Chondrocyte (in vitro differentiated cells): ENCODE measurements around the gene PNLIPRP2. TPM values are rescaled to one million over a fixed set of nuclear protein-coding genes. Genes with fewer than 3 reads are reported as not detected.

ENCODE experiments used
- DNase-seq: peaks from one replicate; pipeline ENCODE4 v3.0.0; 2021; ENCODE audit warnings: mixed read lengths, low spot score
- H3K27ac Mint-ChIP-seq: one replicate; pipeline ENCODE4 v1.8.0; 2021; ENCODE audit warnings: mild to moderate bottlenecking, moderate library complexity, mixed read lengths; ENCODE audit not compliant: unreplicated experiment
- H3K27me3 Mint-ChIP-seq: 2 replicates; pipeline ENCODE4 v1.8.0; 2021; ENCODE audit warnings: low read depth, mixed read lengths
- H3K36me3 Mint-ChIP-seq: 2 replicates; pipeline ENCODE4 v1.8.0; 2021; ENCODE audit warnings: low read depth, mixed read lengths
- H3K4me1 Mint-ChIP-seq: 2 replicates; pipeline ENCODE4 v1.8.0; 2021; ENCODE audit warnings: low read depth, mild to moderate bottlenecking, mixed read lengths
- H3K4me3 Mint-ChIP-seq: one replicate; pipeline ENCODE4 v1.8.0; 2021; ENCODE audit warnings: mild to moderate bottlenecking, moderate library complexity, mixed read lengths; ENCODE audit not compliant: unreplicated experiment
- H3K9me3 Mint-ChIP-seq: 2 replicates; pipeline ENCODE4 v1.8.0; 2021; ENCODE audit warnings: low read depth, mixed read lengths
- total RNA-seq: library from RNA; stranded (reverse); gene quantifications from 3 replicates; pipeline ENCODE4 v1.2.1, GENCODE V29; 2021
- TF ChIP-seq, protein P1 (sequence below): fragments of 200-600 bp; sonication (generic); IDR thresholded peaks from 2 replicates; pipeline ENCODE4 v1.5.0; 2021; ENCODE audit warnings: antibody characterized with exemption, mild to moderate bottlenecking, moderate library complexity

The PNLIPRP2 gene
- total RNA-seq, 1 donor from 2014 or later: not detected

DNA sequence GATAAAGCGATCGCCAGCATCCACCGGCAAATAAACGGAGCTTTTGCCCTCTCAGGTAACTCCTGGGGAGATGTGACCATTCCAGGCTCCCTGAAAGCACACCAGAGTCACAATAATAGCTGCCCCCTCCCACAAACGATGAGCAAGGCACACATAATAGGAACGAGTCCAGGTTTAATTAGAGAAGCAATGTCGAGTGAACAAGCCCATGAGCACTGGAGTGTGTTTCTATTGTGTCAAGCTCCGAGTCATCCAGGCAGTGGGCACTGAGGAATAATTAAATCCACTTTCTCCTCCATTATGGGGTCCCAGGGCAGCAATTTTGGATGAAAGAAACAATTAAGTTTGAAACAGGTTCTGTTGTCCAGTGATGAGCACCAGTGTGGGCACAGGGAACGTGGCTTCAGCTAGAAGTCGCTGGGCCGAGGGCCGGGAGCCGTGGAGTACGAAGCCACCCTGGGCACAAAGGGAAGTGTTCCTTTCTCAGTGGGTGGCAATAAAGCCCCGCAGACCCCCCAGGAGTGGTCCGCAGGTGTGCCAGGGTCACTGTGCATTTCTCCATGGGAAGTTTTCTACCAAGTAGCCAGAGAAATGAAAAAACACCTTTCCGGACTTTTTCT is 12.0 kb downstream of the PNLIPRP2 start:
- no peaks in the 10 kb centered on the region for H3K9me3 Mint-ChIP-seq
- TF ChIP-seq, protein P1, sequence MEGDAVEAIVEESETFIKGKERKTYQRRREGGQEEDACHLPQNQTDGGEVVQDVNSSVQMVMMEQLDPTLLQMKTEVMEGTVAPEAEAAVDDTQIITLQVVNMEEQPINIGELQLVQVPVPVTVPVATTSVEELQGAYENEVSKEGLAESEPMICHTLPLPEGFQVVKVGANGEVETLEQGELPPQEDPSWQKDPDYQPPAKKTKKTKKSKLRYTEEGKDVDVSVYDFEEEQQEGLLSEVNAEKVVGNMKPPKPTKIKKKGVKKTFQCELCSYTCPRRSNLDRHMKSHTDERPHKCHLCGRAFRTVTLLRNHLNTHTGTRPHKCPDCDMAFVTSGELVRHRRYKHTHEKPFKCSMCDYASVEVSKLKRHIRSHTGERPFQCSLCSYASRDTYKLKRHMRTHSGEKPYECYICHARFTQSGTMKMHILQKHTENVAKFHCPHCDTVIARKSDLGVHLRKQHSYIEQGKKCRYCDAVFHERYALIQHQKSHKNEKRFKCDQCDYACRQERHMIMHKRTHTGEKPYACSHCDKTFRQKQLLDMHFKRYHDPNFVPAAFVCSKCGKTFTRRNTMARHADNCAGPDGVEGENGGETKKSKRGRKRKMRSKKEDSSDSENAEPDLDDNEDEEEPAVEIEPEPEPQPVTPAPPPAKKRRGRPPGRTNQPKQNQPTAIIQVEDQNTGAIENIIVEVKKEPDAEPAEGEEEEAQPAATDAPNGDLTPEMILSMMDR: no peak
- no peaks in the 10 kb centered on the region for H3K36me3 Mint-ChIP-seq

GRCh38 chr10:116633216-116633600 is 12.5 kb downstream of the PNLIPRP2 start:
- no peak for DNase-seq
- no peak overlapping the region for H3K27ac Mint-ChIP-seq
- H3K4me1 Mint-ChIP-seq: no peaks in the 10 kb centered on the region
- TF ChIP-seq, protein P1: no peak
- H3K4me3 Mint-ChIP-seq: no peak overlapping the region
- peaks cover 19% of the 10 kb centered on the region for H3K27me3 Mint-ChIP-seq
- no peaks in the 10 kb centered on the region for H3K36me3 Mint-ChIP-seq
- H3K9me3 Mint-ChIP-seq: no peaks in the 10 kb centered on the region

More for the DNA sequence above, 12.0 kb downstream of the PNLIPRP2 start:
- H3K4me1 Mint-ChIP-seq: no peaks in the 10 kb centered on the region
- peaks cover 16% of the 10 kb centered on the region for H3K27me3 Mint-ChIP-seq
- H3K4me3 Mint-ChIP-seq: no peak overlapping the region
- no peak overlapping the region for H3K27ac Mint-ChIP-seq
- no peak for DNase-seq

DNA sequence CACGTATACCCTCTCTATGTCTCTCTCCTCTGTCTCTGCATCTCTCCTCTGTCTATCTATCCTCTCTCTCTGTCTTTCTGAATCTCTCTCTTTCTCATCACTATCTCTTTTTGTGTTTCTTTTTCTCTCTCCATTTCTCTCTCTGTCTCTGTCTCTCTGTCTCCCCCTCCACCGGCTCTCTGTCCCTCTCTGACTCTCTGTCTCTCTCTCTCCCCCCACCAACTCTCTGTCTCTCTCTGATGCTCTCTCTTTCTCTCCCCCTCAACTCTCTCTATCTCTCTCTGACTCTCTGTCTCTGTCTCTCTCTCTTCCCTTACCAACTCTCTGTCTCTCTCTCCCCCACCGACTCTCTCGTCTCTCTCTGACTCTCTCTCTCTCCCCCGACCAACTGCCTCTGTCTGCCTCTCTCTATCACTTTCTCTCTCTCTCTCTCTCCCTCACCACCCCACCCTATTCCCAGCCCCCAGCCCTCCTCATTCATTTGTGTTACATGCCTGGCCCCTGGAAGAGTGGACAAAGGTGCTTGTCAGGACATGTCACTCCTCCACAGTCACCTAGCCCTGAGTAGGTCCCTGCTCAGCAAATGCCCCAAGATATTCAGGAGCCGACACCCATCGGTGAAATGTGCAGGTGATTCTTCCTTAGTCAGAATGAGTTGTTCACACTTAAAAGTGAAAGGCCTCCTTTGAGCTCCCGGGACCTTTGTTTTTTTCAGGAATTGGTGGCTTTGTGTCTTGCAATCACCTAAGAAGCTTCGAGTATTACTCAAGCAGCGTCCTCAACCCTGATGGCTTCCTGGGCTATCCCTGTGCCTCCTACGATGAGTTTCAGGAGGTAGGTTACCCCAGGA is 13.6 kb downstream of the PNLIPRP2 start:
- TF ChIP-seq, protein P1: no peak
- peaks cover 17% of the 10 kb centered on the region for H3K27me3 Mint-ChIP-seq
- no peak overlapping the region for H3K27ac Mint-ChIP-seq
- H3K4me3 Mint-ChIP-seq: no peak overlapping the region
- no peaks in the 10 kb centered on the region for H3K9me3 Mint-ChIP-seq
- H3K4me1 Mint-ChIP-seq: no peaks in the 10 kb centered on the region
- DNase-seq: no peak
- no peaks in the 10 kb centered on the region for H3K36me3 Mint-ChIP-seq

GRCh38 chr10:116636385-116636784 is 15.6 kb downstream of the PNLIPRP2 start:
- no peaks in the 10 kb centered on the region for H3K4me1 Mint-ChIP-seq
- peaks cover 10% of the 10 kb centered on the region for H3K9me3 Mint-ChIP-seq
- peaks cover 14% of the 10 kb centered on the region for H3K27me3 Mint-ChIP-seq
- peaks cover 2% of the 10 kb centered on the region for H3K36me3 Mint-ChIP-seq
- TF ChIP-seq, protein P1: no peak
- no peak for DNase-seq
- no peak overlapping the region for H3K4me3 Mint-ChIP-seq
- H3K27ac Mint-ChIP-seq: no peak overlapping the region

DNA sequence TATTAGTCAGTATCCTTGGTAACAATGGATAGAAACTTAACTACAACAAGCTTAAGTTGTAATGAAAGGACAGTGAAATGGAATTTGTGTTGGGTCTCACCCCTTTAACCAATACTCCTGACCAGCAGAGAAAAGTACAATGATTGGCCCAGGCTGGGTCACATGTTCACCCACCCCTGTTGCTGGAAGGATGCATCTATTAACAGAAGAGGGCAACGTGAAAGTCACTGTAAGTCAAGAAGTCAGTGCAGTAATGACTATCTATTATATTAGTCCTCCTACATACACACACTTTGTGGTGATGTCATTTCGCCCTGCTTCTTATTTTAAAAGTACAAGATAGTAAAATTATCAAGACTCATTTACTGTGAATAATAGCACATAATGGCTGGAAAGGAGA is 16.2 kb downstream of the PNLIPRP2 start:
- no peak for DNase-seq
- Mint-ChIP-seq H3K9me3 (peaks cover 10% of the 10 kb centered on the region), H3K4me1 (no peaks in the 10 kb centered on the region), H3K27me3 (peaks cover 15% of the 10 kb centered on the region), H3K36me3 (peaks cover 2% of the 10 kb centered on the region), H3K4me3 (no peak overlapping the region), H3K27ac (no peak overlapping the region)
- TF ChIP-seq, protein P1: no peak
